PC-9 (cell line): Measurements from ENCODE around the gene IKBKE. TPM values are rescaled to one million over a fixed set of nuclear protein-coding genes. Genes with fewer than 3 reads are reported as not detected.

Source experiments
- BruUV-seq: library from RNA; stranded (reverse); fragments of 400-500 nt; replicated peaks from 2 replicates; lab custom pipeline; 2021; lab: Mats Ljungman, UMichigan
- CTCF ChIA-PET: fragments of 300-600 bp; sonication (Branson Sonifier 250); formaldehyde crosslinking; loops from one replicate; lab custom pipeline; 2022; ENCODE audit warnings: antibody characterized with exemption; lab: Charles Lee
- POLR2A ChIA-PET: fragments of 300-600 bp; sonication (Branson Sonifier 250); formaldehyde crosslinking; loops from one replicate; lab custom pipeline; 2022; ENCODE audit warnings: antibody characterized with exemption; ENCODE audit not compliant: unreplicated experiment; lab: Charles Lee
- DNase-seq, 2 experiments: peaks; one replicate each; pipeline versions ENCODE4 v3.0.0 to v3.0.0-alpha.2; 2015 to 2022; ENCODE audit warnings: mixed read lengths in 1 of 2
- H2AFZ ChIP-seq: fragments of 200-600 bp; sonication (generic); 2 replicates; pipeline ENCODE4 v1.8.1; 2017; ENCODE audit warnings: antibody characterized with exemption
- H3F3A ChIP-seq: fragments of 200-600 bp; sonication (generic); 2 replicates; pipeline ENCODE4 v1.8.1; 2017; ENCODE audit warnings: antibody characterized with exemption, mild to moderate bottlenecking, low read depth; ENCODE audit not compliant: insufficient read depth
- H3K27ac ChIP-seq: fragments of 200-600 bp; sonication (generic); 2 replicates; pipeline ENCODE4 v1.6.1; 2016; ENCODE audit warnings: mixed run types
- H3K27me3 ChIP-seq: fragments of 200-600 bp; sonication (generic); 2 replicates; pipeline ENCODE4 v1.6.1; 2016; ENCODE audit warnings: low read depth, mixed run types; ENCODE audit not compliant: insufficient read depth
- H3K36me3 ChIP-seq: fragments of 200-600 bp; sonication (generic); 2 replicates; pipeline ENCODE4 v1.6.1; 2016; ENCODE audit warnings: low read depth, mixed run types
- H3K4me1 ChIP-seq: fragments of 200-600 bp; sonication (generic); replicated peaks from 2 replicates; pipeline ENCODE4 v1.6.1; 2016; ENCODE audit warnings: mixed run types; ENCODE audit not compliant: insufficient read depth
- H3K4me2 ChIP-seq: fragments of 200-600 bp; sonication (generic); 2 replicates; pipeline ENCODE4 v1.6.1; 2017; ENCODE audit warnings: mixed run types
- H3K4me3 ChIP-seq: fragments of 200-600 bp; sonication (generic); 2 replicates; pipeline ENCODE4 v1.6.1; 2016; ENCODE audit warnings: mixed run types
- H3K79me2 ChIP-seq: fragments of 200-600 bp; sonication (generic); 2 replicates; pipeline ENCODE4 v1.6.1; 2017; ENCODE audit warnings: low read depth, mixed run types
- H3K9me2 ChIP-seq: fragments of 200-600 bp; sonication (generic); 2 replicates; pipeline ENCODE4 v1.8.1; 2017; ENCODE audit warnings: mild to moderate bottlenecking; ENCODE audit not compliant: insufficient read depth
- H3K9me3 ChIP-seq: fragments of 200-600 bp; sonication (generic); 2 replicates; pipeline ENCODE4 v1.8.1; 2016; ENCODE audit warnings: low read depth; ENCODE audit not compliant: insufficient read depth
- H4K20me1 ChIP-seq: fragments of 200-600 bp; sonication (generic); 2 replicates; pipeline ENCODE4 v1.8.1; 2017; ENCODE audit not compliant: insufficient read depth
- EZH2 ChIP-seq: fragments of 200-600 bp; sonication (generic); IDR thresholded peaks from 2 replicates; pipeline ENCODE4 v1.8.0; 2017; ENCODE audit warnings: antibody characterized with exemption, low read depth
- intact Hi-C: fragments of 100-400 bp; cut with micrococcal nuclease; formaldehyde crosslinking; loops from one replicate; pipeline ENCODE4 v1.10.0; 2022; ENCODE audit not compliant: unreplicated experiment
- total RNA-seq: library from RNA; stranded (reverse); gene quantifications from 2 replicates; pipeline ENCODE4 v1.2.3, GENCODE V29; 2021
- TF ChIP-seq, protein P1 (sequence below): fragments of 200-600 bp; sonication (generic); conservative IDR thresholded peaks from 2 replicates; pipeline ENCODE4 v1.6.1; 2017; ENCODE audit warnings: mixed run types, antibody characterized with exemption, mild to moderate bottlenecking, moderate library complexity

The IKBKE gene
- total RNA-seq, 1 experiment from 2014 or later, result 12.5 TPM

DNA sequence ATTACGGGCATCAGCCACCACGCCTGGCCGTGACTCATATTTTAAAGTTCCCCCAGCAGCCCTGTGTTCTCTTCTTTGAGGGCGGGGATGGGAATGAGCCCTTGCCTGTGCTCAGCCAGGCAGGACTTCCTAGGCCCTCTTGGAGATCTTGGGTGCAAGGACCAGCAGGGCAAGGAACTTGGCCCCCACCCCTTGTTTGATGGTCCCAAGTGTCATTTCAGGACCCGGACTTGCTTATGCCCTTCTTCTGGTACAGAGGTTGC is 46.4 kb downstream of the IKBKE start:
- ChIA-PET POLR2A (no interaction called here), CTCF (interaction anchor here (0.7 kb wide), 1 partner anchor 21 kb away, joined by 6 read pairs; no protein-coding TSS in a partner anchor)
- Histone ChIP-seq H3K27ac (no peak overlapping the region), H3K4me3 (no peak overlapping the region), H3K9me2 (no peaks in the 10 kb centered on the region), H3K9me3 (no peaks in the 10 kb centered on the region), H3K4me2 (no peak overlapping the region), H3K79me2 (no peaks in the 10 kb centered on the region), H2AFZ (no peak overlapping the region), H3K36me3 (no peaks in the 10 kb centered on the region), H3K27me3 (no peaks in the 10 kb centered on the region), H3K4me1 (peaks cover 58% of the 10 kb centered on the region), H4K20me1 (no peaks in the 10 kb centered on the region), H3F3A (peaks cover 48% of the 10 kb centered on the region)
- no peak for TF ChIP-seq EZH2
- TF ChIP-seq, protein P1, sequence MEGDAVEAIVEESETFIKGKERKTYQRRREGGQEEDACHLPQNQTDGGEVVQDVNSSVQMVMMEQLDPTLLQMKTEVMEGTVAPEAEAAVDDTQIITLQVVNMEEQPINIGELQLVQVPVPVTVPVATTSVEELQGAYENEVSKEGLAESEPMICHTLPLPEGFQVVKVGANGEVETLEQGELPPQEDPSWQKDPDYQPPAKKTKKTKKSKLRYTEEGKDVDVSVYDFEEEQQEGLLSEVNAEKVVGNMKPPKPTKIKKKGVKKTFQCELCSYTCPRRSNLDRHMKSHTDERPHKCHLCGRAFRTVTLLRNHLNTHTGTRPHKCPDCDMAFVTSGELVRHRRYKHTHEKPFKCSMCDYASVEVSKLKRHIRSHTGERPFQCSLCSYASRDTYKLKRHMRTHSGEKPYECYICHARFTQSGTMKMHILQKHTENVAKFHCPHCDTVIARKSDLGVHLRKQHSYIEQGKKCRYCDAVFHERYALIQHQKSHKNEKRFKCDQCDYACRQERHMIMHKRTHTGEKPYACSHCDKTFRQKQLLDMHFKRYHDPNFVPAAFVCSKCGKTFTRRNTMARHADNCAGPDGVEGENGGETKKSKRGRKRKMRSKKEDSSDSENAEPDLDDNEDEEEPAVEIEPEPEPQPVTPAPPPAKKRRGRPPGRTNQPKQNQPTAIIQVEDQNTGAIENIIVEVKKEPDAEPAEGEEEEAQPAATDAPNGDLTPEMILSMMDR, result no peak
- no peak for DNase-seq
- intact Hi-C loops, result no loop called here
- no TSS peak for BruUV-seq

DNA sequence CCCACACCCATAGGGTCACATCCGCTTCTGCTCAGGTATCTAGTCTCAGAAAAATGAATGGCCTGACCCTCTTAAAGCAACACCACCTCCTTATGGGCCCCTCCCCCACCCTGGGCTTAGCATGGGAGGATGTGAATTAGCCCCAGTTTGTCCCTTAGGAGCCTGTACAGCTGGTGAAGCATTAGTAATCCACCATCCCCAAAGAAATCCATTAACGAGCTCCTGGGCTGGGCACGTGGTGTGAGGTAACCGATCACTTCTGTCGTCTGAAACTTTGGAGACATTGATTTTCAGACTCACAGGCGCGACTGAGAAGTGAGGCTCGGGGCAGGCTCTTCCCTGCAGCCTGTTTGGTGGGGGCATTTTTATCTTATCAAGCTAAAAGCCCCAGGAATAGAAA is 47.5 kb downstream of the IKBKE start:
- Histone ChIP-seq H3K9me2 (no peaks in the 10 kb centered on the region), H3K36me3 (no peaks in the 10 kb centered on the region), H3K4me3 (no peak overlapping the region), H2AFZ (no peak overlapping the region), H3K27me3 (no peaks in the 10 kb centered on the region), H3F3A (peaks cover 41% of the 10 kb centered on the region), H3K27ac (no peak overlapping the region), H3K9me3 (no peaks in the 10 kb centered on the region), H3K4me1 (peaks cover 49% of the 10 kb centered on the region), H4K20me1 (no peaks in the 10 kb centered on the region), H3K79me2 (no peaks in the 10 kb centered on the region), H3K4me2 (no peak overlapping the region)
- BruUV-seq, result no TSS peak
- ChIA-PET CTCF (no interaction called here), POLR2A (no interaction called here)
- intact Hi-C loops, result no loop called here
- DNase-seq, result no peak
- TF ChIP-seq, protein P1, result no peak
- TF ChIP-seq EZH2, result no peak

DNA sequence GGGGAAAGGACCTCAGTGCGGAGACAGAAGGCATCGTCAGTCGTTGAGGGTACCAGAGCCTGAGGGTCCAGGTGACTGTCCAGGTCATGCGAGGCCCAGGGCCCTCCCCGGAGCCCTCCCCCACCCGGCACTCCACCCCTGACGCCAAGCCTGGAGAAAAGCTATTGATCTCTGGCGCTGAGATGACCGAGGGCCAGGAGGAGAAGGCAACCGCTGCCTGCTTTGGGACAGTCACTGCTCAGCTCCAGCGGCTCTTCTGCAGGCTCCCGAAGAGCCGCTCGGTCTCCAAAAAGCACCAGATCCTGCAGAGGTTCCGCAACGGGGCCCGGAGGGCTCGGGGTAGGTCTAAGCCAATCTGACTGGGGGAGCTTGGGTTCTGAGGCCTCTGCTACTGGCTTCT is 47.9 kb downstream of the IKBKE start:
- Histone ChIP-seq H3F3A (peaks cover 39% of the 10 kb centered on the region), H3K36me3 (no peaks in the 10 kb centered on the region), H3K27ac (no peak overlapping the region), H3K27me3 (no peaks in the 10 kb centered on the region), H3K9me3 (no peaks in the 10 kb centered on the region), H4K20me1 (no peaks in the 10 kb centered on the region), H3K4me2 (no peak overlapping the region), H3K79me2 (no peaks in the 10 kb centered on the region), H3K9me2 (no peaks in the 10 kb centered on the region), H3K4me1 (peaks cover 45% of the 10 kb centered on the region), H2AFZ (no peak overlapping the region), H3K4me3 (no peak overlapping the region)
- CTCF ChIA-PET, result no interaction called here
- POLR2A ChIA-PET, result no interaction called here
- TF ChIP-seq, protein P1, result no peak
- TF ChIP-seq EZH2, result no peak
- BruUV-seq, result no TSS peak
- no peak for DNase-seq
- intact Hi-C loops, result no loop called here
